Measurements from ENCODE around the gene GJA1.
"Not testable (repeated sequence)": the region's sequence is repeated elsewhere in the genome, so short reads cannot be mapped to it uniquely, and the experiment has no call there.

The GJA1 gene

GRCh38 chr6:121435444-121436069, at the start of gene GJA1:
GJA1 (plus strand) TSS chr6:121435646; CDS start chr6:121446848, 11,202 bp downstream.
- DNase-seq = no peak

- DNase-seq = not testable (repeated sequence)
Observed at GRCh38 chr6:121386551-121386950, 48.9 kb upstream of the GJA1 start.

GRCh38 chr6:121389419-121389818, 46.0 kb upstream of the GJA1 start:
- no peak for DNase-seq

GRCh38 chr6:121393731-121394505, 41.5 kb upstream of the GJA1 start:
- no peak for DNase-seq

GRCh38 chr6:121395736-121396135, 39.7 kb upstream of the GJA1 start:
- DNase-seq = no peak

GRCh38 chr6:121397188-121397587, 38.3 kb upstream of the GJA1 start:
- DNase-seq = not testable (repeated sequence)

GRCh38 chr6:121398127-121398526, 37.3 kb upstream of the GJA1 start:
- no peak for DNase-seq

GRCh38 chr6:121399966-121400365, 35.5 kb upstream of the GJA1 start:
- no peak for DNase-seq

- no peak for DNase-seq
Observed at GRCh38 chr6:121403964-121404363, 31.5 kb upstream of the GJA1 start.

- DNase-seq = no peak
Observed at GRCh38 chr6:121405306-121405705, 30.1 kb upstream of the GJA1 start.

GRCh38 chr6:121408321-121408720, 27.1 kb upstream of the GJA1 start:
- DNase-seq = no peak

- DNase-seq = no peak
Observed at GRCh38 chr6:121413879-121414278, 21.6 kb upstream of the GJA1 start.

- no peak for DNase-seq
Observed at GRCh38 chr6:121418346-121418745, 17.1 kb upstream of the GJA1 start.

- no peak for DNase-seq
Observed at GRCh38 chr6:121426686-121427085, 8.8 kb upstream of the GJA1 start.

GRCh38 chr6:121428872-121429756, 6.3 kb upstream of the GJA1 start:
- no peak for DNase-seq

GRCh38 chr6:121430514-121431460, 4.7 kb upstream of the GJA1 start:
- no peak for DNase-seq

GRCh38 chr6:121431776-121432175, 3.7 kb upstream of the GJA1 start:
- DNase-seq = not testable (repeated sequence)

- no peak for DNase-seq
Observed at GRCh38 chr6:121434037-121434770, 1.2 kb upstream of the GJA1 start.

GRCh38 chr6:121436274-121436857, 920 bp downstream of the GJA1 start:
- no peak for DNase-seq

- no peak for DNase-seq
Observed at GRCh38 chr6:121436960-121437850, 1.8 kb downstream of the GJA1 start.
